H1 (cell line): ENCODE results near the gene ADGRF1. TPM values are rescaled to one million over a fixed set of nuclear protein-coding genes. Genes with fewer than 3 reads are reported as not detected.

Experiments used
- CTCF ChIA-PET: fragments of 300-600 bp; sonication (Branson Sonifier 250); formaldehyde crosslinking; loops from one replicate; lab custom pipeline; 2021; ENCODE audit not compliant: partially characterized antibody; lab: Charles Lee
- POLR2A ChIA-PET: fragments of 300-600 bp; sonication (Branson Sonifier 250); formaldehyde crosslinking; loops from one replicate; lab custom pipeline; 2021; ENCODE audit warnings: inconsistent platforms; ENCODE audit not compliant: partially characterized antibody; lab: Charles Lee
- DNase-seq, 2 experiments: peaks; one replicate each; pipeline versions ENCODE4 v3.0.0 to v3.0.0-alpha.2; 2010 to 2022; ENCODE audit warnings: low spot score in 2 of 2, low read depth in 1 of 2, mixed read lengths in 1 of 2
- FAIRE-seq: peaks from 2 replicates; lab custom pipeline; 2011; peaks lifted over from hg19 to GRCh38; lab: Jason Lieb, UNC
- H2AFZ ChIP-seq: 2 replicates; pipeline ENCODE4 v1.8.1; 2012; ENCODE audit warnings: low read length, inconsistent platforms
- H2AK5ac ChIP-seq: 2 replicates; pipeline ENCODE4 v1.6.1; 2013; ENCODE audit warnings: low read depth, low read length
- H2BK120ac ChIP-seq: replicated peaks from 2 replicates; pipeline ENCODE3; 2013; ENCODE audit warnings: low read depth, low read length, inconsistent platforms
- H2BK12ac ChIP-seq: 2 replicates; pipeline ENCODE4 v1.6.1; 2013; ENCODE audit warnings: low read depth, low read length
- H2BK15ac ChIP-seq: 2 replicates; pipeline ENCODE4 v1.6.1; 2013; ENCODE audit warnings: low read length
- H2BK20ac ChIP-seq: 2 replicates; pipeline ENCODE4 v1.6.1; 2013; ENCODE audit warnings: low read length
- H2BK5ac ChIP-seq: 2 replicates; pipeline ENCODE4 v1.6.1; 2013; ENCODE audit warnings: low read depth, low read length
- H3K14ac ChIP-seq: 2 replicates; pipeline ENCODE4 v1.6.1; 2013; ENCODE audit warnings: inconsistent platforms; ENCODE audit not compliant: insufficient read length
- H3K18ac ChIP-seq: 2 replicates; pipeline ENCODE4 v1.6.1; 2013; ENCODE audit warnings: low read length; ENCODE audit errors: extremely low read depth
- H3K23ac ChIP-seq: 2 replicates; pipeline ENCODE4 v1.6.1; 2013; ENCODE audit warnings: inconsistent platforms; ENCODE audit not compliant: insufficient read length
- H3K23me2 ChIP-seq: 2 replicates; pipeline ENCODE4 v1.6.1; 2013; ENCODE audit warnings: low read depth, low read length
- H3K27ac ChIP-seq: 2 replicates; pipeline ENCODE4 v1.6.1; 2011; ENCODE audit warnings: low read depth, low read length, inconsistent platforms
- H3K27me3 ChIP-seq, 4 experiments: replicated peaks in 1 of 4; 1 replicate in 1 of 4; 2 replicates in 3 of 4; pipeline versions ENCODE4 v1.6.1 to v1.8.1; 2011 to 2013; ENCODE audit warnings: low read length in 3 of 4, mild to moderate bottlenecking in 3 of 4, inconsistent platforms in 2 of 4, mixed read lengths in 2 of 4, moderate library complexity in 1 of 4; ENCODE audit not compliant: control insufficient read depth in 3 of 4, insufficient read depth in 3 of 4; ENCODE audit errors: extremely low read depth in 1 of 4
- H3K36me3 ChIP-seq, 4 experiments: 2 replicates each; pipeline versions ENCODE4 v1.6.1 to v1.8.1; 2011 to 2013; ENCODE audit warnings: mild to moderate bottlenecking in 4 of 4, low read length in 3 of 4, moderate library complexity in 2 of 4, control low read depth in 1 of 4, inconsistent platforms in 1 of 4; ENCODE audit not compliant: insufficient read depth in 4 of 4, control insufficient read depth in 2 of 4
- H3K4ac ChIP-seq: replicated peaks from 2 replicates; pipeline ENCODE3; 2013; ENCODE audit warnings: low read length, low read depth, mixed read lengths, inconsistent platforms; ENCODE audit not compliant: insufficient read length
- H3K4me1 ChIP-seq, 4 experiments: replicated peaks in 1 of 4; 1 replicate in 1 of 4; 2 replicates in 3 of 4; pipeline versions ENCODE4 v1.6.1 to v1.8.1; 2011 to 2013; ENCODE audit warnings: low read length in 3 of 4, inconsistent platforms in 2 of 4, mixed read lengths in 1 of 4; ENCODE audit not compliant: insufficient read depth in 4 of 4, control insufficient read depth in 3 of 4
- H3K4me2 ChIP-seq, 2 experiments: 2 replicates each; pipeline versions ENCODE4 v1.6.1 to v1.8.1; 2011 to 2013; ENCODE audit warnings: low read depth in 2 of 2, low read length in 2 of 2, control low read depth in 1 of 2, inconsistent platforms in 1 of 2, mild to moderate bottlenecking in 1 of 2; ENCODE audit not compliant: insufficient read depth in 1 of 2
- H3K4me3 ChIP-seq, 4 experiments: fragments of 200-600, 300-600 bp in 1 of 4; sonication (generic), shearing (Covaris generic), sonication (Bioruptor Twin) in 1 of 4; 2 replicates each; pipeline versions ENCODE4 v1.5.1 to v1.8.1; 2011 to 2016; ENCODE audit warnings: low read length in 4 of 4, low read depth in 3 of 4, control low read depth in 2 of 4, inconsistent platforms in 2 of 4, mild to moderate bottlenecking in 2 of 4, mixed read lengths in 1 of 4, moderate library complexity in 1 of 4; ENCODE audit not compliant: insufficient read depth in 2 of 4; ENCODE audit errors: extremely low read depth in 1 of 4
- H3K56ac ChIP-seq: replicated peaks from 2 replicates; pipeline ENCODE3; 2013; ENCODE audit warnings: low read depth, mild to moderate bottlenecking, mixed read lengths, low read length, inconsistent platforms; ENCODE audit not compliant: insufficient read length
- H3K79me1 ChIP-seq: 2 replicates; pipeline ENCODE4 v1.6.1; 2013; ENCODE audit warnings: low read depth, low read length, control low read depth
- H3K79me2 ChIP-seq, 2 experiments: 2 replicates each; pipeline versions ENCODE4 v1.6.1 to v1.8.1; 2012 to 2013; ENCODE audit warnings: low read length in 2 of 2, mild to moderate bottlenecking in 2 of 2, inconsistent platforms in 1 of 2; ENCODE audit not compliant: insufficient read depth in 2 of 2, control insufficient read depth in 1 of 2
- H3K9ac ChIP-seq, 4 experiments: replicated peaks in 1 of 4; 1 replicate in 1 of 4; 2 replicates in 3 of 4; pipeline versions ENCODE4 v1.6.1 to v1.8.1; 2011 to 2013; ENCODE audit warnings: low read depth in 3 of 4, low read length in 3 of 4, control low read depth in 2 of 4, mild to moderate bottlenecking in 2 of 4, moderate library complexity in 2 of 4, inconsistent platforms in 1 of 4; ENCODE audit errors: extremely low read depth in 1 of 4
- H3K9me3 ChIP-seq, 2 experiments: 2 replicates each; pipeline versions ENCODE4 v1.6.1 to v1.8.1; 2012 to 2013; ENCODE audit warnings: mild to moderate bottlenecking in 2 of 2, moderate library complexity in 2 of 2, control low read depth in 1 of 2, inconsistent platforms in 1 of 2, low read depth in 1 of 2, low read length in 1 of 2, mixed read lengths in 1 of 2; ENCODE audit not compliant: insufficient read depth in 2 of 2
- H4K20me1 ChIP-seq, 2 experiments: replicated peaks in 1 of 2; 2 replicates each; pipeline versions ENCODE3 to v1.8.1; 2011 to 2013; ENCODE audit warnings: inconsistent platforms in 2 of 2, low read length in 2 of 2, mild to moderate bottlenecking in 1 of 2; ENCODE audit not compliant: insufficient read depth in 2 of 2, control insufficient read depth in 1 of 2
- H4K5ac ChIP-seq: 2 replicates; pipeline ENCODE4 v1.6.1; 2013; ENCODE audit warnings: low read length, low read depth, mixed read lengths, inconsistent platforms; ENCODE audit not compliant: insufficient read length
- H4K8ac ChIP-seq: 2 replicates; pipeline ENCODE4 v1.8.0; 2013; ENCODE audit warnings: mild to moderate bottlenecking, moderate library complexity, low read length, inconsistent platforms; ENCODE audit not compliant: insufficient read depth; ENCODE audit errors: extremely low read depth
- H4K91ac ChIP-seq: replicated peaks from 2 replicates; pipeline ENCODE3; 2013; ENCODE audit warnings: low read length, mixed read lengths, inconsistent platforms; ENCODE audit not compliant: insufficient read length
- TBP ChIP-seq: IDR thresholded peaks from 2 replicates; pipeline ENCODE4 v1.6.1; 2011; ENCODE audit warnings: low read depth, low read length, improper control_type of control experiment
- polyA plus RNA-seq, 7 experiments: library from polyadenylated mRNA; depleted of rRNA in 3 of 7; stranded (reverse) in 5 of 7; unstranded in 2 of 7; fragments of >200 nt in 5 of 7; fragments of 200-250 nt in 2 of 7; gene quantifications; 1 replicate in 5 of 7; 2 replicates in 1 of 7; 4 replicates in 1 of 7; pipeline versions ENCODE4 v1.2.1 to v1.2.3, GENCODE V29; 2011 to 2013; ENCODE audit warnings: missing spikeins in 2 of 7, mixed read lengths in 2 of 7
- total RNA-seq: library from RNA; stranded (reverse); fragmentation: NEBNext Ultra II Directional; extraction: Animal tissue kit (Norgen Biotek cat#: 25700); gene quantifications from 2 replicates; pipeline ENCODE4 v1.2.1, GENCODE V29; 2021

Gene ADGRF1
- total and polyA plus RNA-seq, 2 of the 8 experiments (the other 6 are each of a cell fraction or from before 2014, with no cell fraction given): not detected

- H3K4me1 ChIP-seq: 0 out of 7 replicates have a peak, but pooled peaks cover 0 to 3% (median 0%) of the 10 kb centered on the region in 4 experiments
- no peak overlapping the region for H2AFZ ChIP-seq
- no peak overlapping the region for H3K4ac ChIP-seq
- CTCF ChIA-PET: no interaction called here
- no peak overlapping the region for H4K8ac ChIP-seq
- H3K18ac ChIP-seq: no peak overlapping the region
- no peaks in the 10 kb centered on the region for H3K23me2 ChIP-seq
- no peak overlapping the region for H3K23ac ChIP-seq
- no peak overlapping the region for H3K27ac ChIP-seq
- H3K9ac ChIP-seq: no peak overlapping the region
- H3K79me2 ChIP-seq: no peaks in the 10 kb centered on the region
- no peaks in the 10 kb centered on the region for H3K9me3 ChIP-seq
- H3K79me1 ChIP-seq: no peaks in the 10 kb centered on the region
- H2BK5ac ChIP-seq: no peak overlapping the region
- no peak overlapping the region for H3K4me2 ChIP-seq
- H3K27me3 ChIP-seq: no peaks in the 10 kb centered on the region
- no peaks in the 10 kb centered on the region for H4K20me1 ChIP-seq
- POLR2A ChIA-PET: no interaction called here
- no peak overlapping the region for H2BK120ac ChIP-seq
- no peak overlapping the region for H2AK5ac ChIP-seq
- no peak for FAIRE-seq
- H3K56ac ChIP-seq: no peak overlapping the region
- no peak overlapping the region for H4K91ac ChIP-seq
- H2BK12ac ChIP-seq: no peak overlapping the region
- H2BK20ac ChIP-seq: no peak overlapping the region
- H2BK15ac ChIP-seq: no peak overlapping the region
- no peaks in the 10 kb centered on the region for H3K36me3 ChIP-seq
- no peak for DNase-seq
- no peak overlapping the region for H3K14ac ChIP-seq
- no peak overlapping the region for H4K5ac ChIP-seq
- H3K4me3 ChIP-seq: no peak overlapping the region
- TF ChIP-seq TBP: no peak
Observed at GRCh38 chr6:46967826-46968349, 74.2 kb downstream of the ADGRF1 start.
